Small intestine (tissue), 7 donors: ENCODE measurements around the gene PSG5. TPM values are rescaled to one million over a fixed set of nuclear protein-coding genes. Genes with fewer than 3 reads are reported as not detected.
"Not testable (repeated sequence)": the region's sequence is repeated elsewhere in the genome, so short reads cannot be mapped to it uniquely, and the experiment has no call there.

Experiments used
- DNase-seq, 2 donors: peaks; one replicate each; pipeline versions ENCODE4 v3.0.0 to v3.0.0-alpha.2; 2013
- FAIRE-seq: peaks from 2 replicates; lab custom pipeline; 2012; peaks lifted over from hg19 to GRCh38; lab: Jason Lieb, UNC
- H3K27ac ChIP-seq, 3 donors: one replicate each; pipeline ENCODE4 v1.5.1; 2013; ENCODE audit warnings: low read length in 2 of 3, mild to moderate bottlenecking in 2 of 3, control low read depth in 1 of 3, inconsistent platforms in 1 of 3, low read depth in 1 of 3, moderate library complexity in 1 of 3
- H3K27me3 ChIP-seq, 3 donors: one replicate each; pipeline ENCODE4 v1.6.1; 2013; ENCODE audit warnings: low read length in 3 of 3, inconsistent platforms in 1 of 3; ENCODE audit not compliant: control insufficient read depth in 3 of 3, insufficient read depth in 3 of 3
- H3K36me3 ChIP-seq, 3 donors: one replicate each; pipeline ENCODE4 v1.6.1; 2013; ENCODE audit warnings: low read length in 3 of 3, inconsistent platforms in 1 of 3, low read depth in 1 of 3, mild to moderate bottlenecking in 1 of 3, moderate library complexity in 1 of 3; ENCODE audit not compliant: control insufficient read depth in 3 of 3, insufficient read depth in 2 of 3
- H3K4me1 ChIP-seq, 3 donors: one replicate each; pipeline ENCODE4 v1.6.1; 2013; ENCODE audit warnings: low read length in 2 of 3, inconsistent platforms in 1 of 3, low read depth in 1 of 3, mild to moderate bottlenecking in 1 of 3, moderate library complexity in 1 of 3; ENCODE audit not compliant: control insufficient read depth in 3 of 3, insufficient read depth in 2 of 3
- H3K4me3 ChIP-seq, 3 donors: one replicate each; pipeline ENCODE4 v1.5.1; 2013; ENCODE audit warnings: low read length in 3 of 3, control low read depth in 1 of 3, inconsistent platforms in 1 of 3, low read depth in 1 of 3, mild to moderate bottlenecking in 1 of 3, moderate library complexity in 1 of 3
- H3K9me3 ChIP-seq, 2 donors: one replicate each; pipeline ENCODE4 v1.6.1; 2013; ENCODE audit warnings: low read depth in 1 of 2, low read length in 1 of 2; ENCODE audit not compliant: control insufficient read depth in 2 of 2, insufficient read depth in 1 of 2
- WGBS, 3 donors: extraction: QIAGEN DNeasy Blood & Tissue Kit; methylation state at CpG; one replicate each; pipeline ENCODE4 v1.1.7; 2013; 5-methylcytosine and 5-hydroxymethylcytosine counted together
- polyA plus RNA-seq, 4 donors: library from polyadenylated mRNA; stranded (reverse) in 3 of 4; unstranded in 1 of 4; fragments of 200-250 nt in 3 of 4; fragments of 120-200 nt in 1 of 4; gene quantifications; one replicate each; pipeline versions ENCODE4 v1.2.1 to v1.2.3, GENCODE V29; 2013
- donor health status: healthy with polysubstance abuse.
- donor health status: control.
- donor health status: control.
- donor health status: Bipolar disorder and iron deficiency.
- donor health status: healthy.

The PSG5 gene
- polyA plus RNA-seq, 4 donors, result not detected

DNA sequence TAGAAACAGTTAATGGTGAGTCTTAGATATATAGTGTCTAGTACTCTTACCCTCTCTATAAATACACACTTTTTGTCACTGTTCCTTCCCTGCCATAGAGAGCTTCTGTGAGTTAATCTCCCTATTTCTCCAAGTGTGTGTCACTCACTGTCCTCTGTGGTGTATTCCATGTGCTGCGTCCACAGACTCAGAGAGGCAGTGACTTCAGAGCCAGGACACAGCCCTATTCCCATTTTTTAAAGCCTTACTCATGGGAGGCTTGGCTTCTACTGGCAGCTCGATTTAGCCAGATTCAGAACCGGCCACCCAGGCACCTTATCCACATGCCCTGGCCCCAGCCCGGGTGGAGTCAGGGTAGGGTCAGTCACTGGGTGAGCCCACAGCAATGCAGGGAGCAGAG is 32.8 kb upstream of the PSG5 start:
- not testable (repeated sequence) for H3K4me3 ChIP-seq, H3K27ac ChIP-seq, H3K4me1 ChIP-seq, DNase-seq, H3K36me3 ChIP-seq, H3K27me3 ChIP-seq, FAIRE-seq, H3K9me3 ChIP-seq
- WGBS, 3 donors, result 76 to 90% (median 81%) methylated on average over 4 of the region's 4 CpGs

DNA sequence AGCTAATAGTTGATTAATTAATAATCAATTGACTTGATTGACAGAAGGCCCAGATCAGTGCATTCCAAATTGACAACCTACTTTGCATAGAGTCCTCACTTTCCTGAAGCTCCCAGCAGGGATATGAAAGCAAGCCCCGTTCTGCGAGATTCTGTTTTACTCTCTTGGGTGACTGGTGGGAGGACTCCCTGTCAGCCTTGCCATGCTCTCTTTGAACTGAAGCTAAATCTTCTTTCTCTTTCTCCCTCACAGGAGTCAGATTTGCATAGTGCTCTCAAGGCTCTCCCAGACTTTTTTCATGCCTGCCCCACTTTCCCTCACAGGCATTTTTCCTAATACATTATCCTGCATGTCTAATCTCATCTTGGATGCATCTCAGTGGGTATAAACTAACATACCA is 29.5 kb upstream of the PSG5 start:
- DNase-seq, H3K27me3 ChIP-seq, FAIRE-seq, H3K36me3 ChIP-seq, H3K4me1 ChIP-seq, H3K4me3 ChIP-seq, H3K27ac ChIP-seq, H3K9me3 ChIP-seq: not testable (repeated sequence)
- 13 to 39% (median 35%) methylated on average over 2 of the region's 2 CpGs for WGBS, 3 donors

DNA sequence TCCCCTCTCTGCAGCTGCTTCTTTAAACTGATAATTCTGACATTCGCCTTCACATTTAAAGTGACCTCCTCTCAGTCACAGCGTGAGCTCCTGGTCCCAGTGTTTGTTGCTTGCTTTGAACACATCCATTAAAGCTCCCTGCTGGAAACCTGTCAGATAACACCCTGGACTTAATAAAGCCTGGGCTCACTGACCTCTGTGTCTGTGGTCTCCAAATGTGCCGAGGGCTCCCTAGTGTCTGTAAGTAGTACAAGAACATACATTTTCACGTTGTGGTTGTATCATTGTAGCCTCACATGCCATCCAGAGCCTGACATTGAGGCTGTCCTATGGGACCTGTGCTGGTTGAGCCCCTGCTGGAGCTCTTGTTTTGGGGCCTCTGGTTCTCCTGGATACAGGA is 21.7 kb upstream of the PSG5 start:
- DNase-seq (no peak), FAIRE-seq (no peak)
- no peaks in the 10 kb centered on the region for H3K27me3 ChIP-seq
- no peaks in the 10 kb centered on the region for H3K9me3 ChIP-seq
- H3K4me1 ChIP-seq, result no peaks in the 10 kb centered on the region
- no peak overlapping the region for H3K4me3 ChIP-seq
- 43 to 48% (median 48%) methylated on average over 4 of the region's 4 CpGs for WGBS, 3 donors
- H3K27ac ChIP-seq, result no peak overlapping the region
- no peaks in the 10 kb centered on the region for H3K36me3 ChIP-seq

DNA sequence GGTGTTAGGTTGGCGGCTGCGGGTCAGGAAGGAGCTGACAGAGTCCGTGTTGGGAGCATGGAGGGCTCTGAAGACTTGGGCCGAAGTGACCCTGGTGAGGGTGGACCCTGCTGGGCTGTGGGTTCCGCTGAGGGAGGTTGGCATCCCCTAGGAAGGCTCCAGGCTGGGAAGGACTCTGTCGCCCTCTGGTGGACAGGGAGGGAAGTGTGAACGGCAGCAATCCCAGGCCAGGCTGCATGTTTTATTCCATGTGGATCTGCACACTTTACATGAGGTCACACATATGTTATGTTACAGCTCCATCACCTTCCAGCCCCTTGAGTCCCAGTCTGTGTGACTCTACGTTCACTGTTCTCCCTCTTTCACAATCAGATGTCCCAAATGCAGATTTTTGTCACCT is 20.8 kb upstream of the PSG5 start:
- not testable (repeated sequence) for H3K36me3 ChIP-seq, H3K4me1 ChIP-seq, H3K4me3 ChIP-seq, H3K9me3 ChIP-seq, H3K27ac ChIP-seq, H3K27me3 ChIP-seq, DNase-seq, FAIRE-seq
- 44 to 59% (median 50%) methylated on average over 4 to 8 of the region's 8 CpGs for WGBS, 3 donors

DNA sequence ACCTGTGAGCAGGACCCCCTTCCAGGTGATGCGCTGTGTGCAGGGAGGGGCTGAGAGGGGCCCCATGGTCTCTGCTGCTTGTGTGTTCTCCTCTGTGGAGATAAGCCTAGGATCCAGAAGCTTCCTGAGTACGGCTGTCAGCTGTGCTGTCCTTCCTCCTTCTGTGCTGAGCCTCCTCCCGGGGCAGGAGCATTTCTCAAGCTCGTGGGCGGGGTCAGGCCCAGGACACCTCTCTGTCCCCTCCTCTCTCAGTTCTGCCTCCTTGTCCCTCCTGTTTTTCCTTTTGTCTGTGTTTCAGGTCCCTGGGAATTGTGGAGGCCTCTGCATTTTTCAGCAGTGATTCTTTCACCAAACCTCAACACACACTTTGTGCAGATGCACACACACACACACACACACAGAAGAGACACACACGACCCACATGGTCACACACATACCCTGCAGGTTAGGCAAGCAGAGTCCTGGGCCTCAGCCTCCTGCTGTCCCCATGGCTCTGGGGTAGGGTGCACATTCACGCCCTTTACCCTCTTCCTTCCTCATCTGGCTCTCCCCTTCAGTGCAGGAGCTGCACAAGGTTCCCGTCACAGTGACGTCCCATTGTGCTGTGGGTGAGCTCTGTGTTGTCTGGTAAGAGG is 19.3 kb upstream of the PSG5 start, which contains the start of gene PSG4:
Gene PSG4, minus strand, starts transcription at position 168 of the 635 bp plus-strand sequence. Its CDS starts 102 bp downstream, at position 66.
- WGBS, 3 donors, result 47 to 61% (median 49%) methylated on average over 7 to 9 of the region's 9 CpGs
- not testable (repeated sequence) for H3K36me3 ChIP-seq, H3K4me1 ChIP-seq, DNase-seq, H3K27ac ChIP-seq, FAIRE-seq, H3K4me3 ChIP-seq, H3K9me3 ChIP-seq, H3K27me3 ChIP-seq

DNA sequence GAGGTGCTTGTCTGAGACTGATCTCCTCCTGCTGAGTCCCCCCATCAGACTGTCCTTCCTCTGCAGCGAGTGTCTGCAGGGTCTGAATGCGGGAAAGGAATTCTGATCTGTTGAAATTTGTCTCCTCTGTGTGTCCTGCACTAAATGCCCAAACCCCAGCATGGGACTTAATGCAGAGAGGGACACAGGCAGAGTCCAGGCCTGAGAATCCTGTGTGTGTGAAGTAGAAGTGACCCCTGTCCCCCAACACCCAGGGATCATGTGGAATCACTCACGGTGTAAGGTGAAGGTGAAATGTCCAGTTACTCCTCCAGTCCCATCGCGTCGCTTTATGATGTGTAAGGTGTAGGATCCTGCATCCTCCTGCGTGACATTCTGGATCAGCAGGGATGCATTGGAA is 17.3 kb upstream of the PSG5 start:
- not testable (repeated sequence) for H3K4me3 ChIP-seq, DNase-seq, H3K27ac ChIP-seq, H3K9me3 ChIP-seq, FAIRE-seq, H3K36me3 ChIP-seq, H3K27me3 ChIP-seq, H3K4me1 ChIP-seq
- WGBS, 3 donors, result 90 to 92% (median 92%) methylated on average over 7 of the region's 7 CpGs

DNA sequence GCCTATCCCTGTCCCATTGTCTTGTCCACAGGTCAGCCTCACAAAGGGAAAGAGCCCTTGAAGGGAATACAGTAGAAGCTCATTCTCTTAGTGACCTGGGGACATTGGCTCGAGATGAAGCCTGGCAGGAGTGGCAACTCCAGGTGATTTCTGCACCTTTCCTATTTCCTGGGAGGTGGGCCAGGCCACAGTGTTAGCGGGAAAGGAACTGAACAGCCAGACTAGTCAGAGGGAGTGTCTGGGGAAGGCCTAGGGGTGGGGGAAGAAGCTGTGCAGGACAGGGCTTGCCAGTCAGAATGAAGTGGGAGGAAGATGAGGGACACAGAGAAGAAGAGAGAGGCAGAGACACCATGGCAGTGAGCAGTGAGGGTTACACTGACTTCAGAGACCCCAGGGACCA is 15.6 kb upstream of the PSG5 start:
- H3K4me3 ChIP-seq, H3K27me3 ChIP-seq, H3K9me3 ChIP-seq, H3K4me1 ChIP-seq, DNase-seq, H3K27ac ChIP-seq, H3K36me3 ChIP-seq, FAIRE-seq: not testable (repeated sequence)
- 44 to 65% (median 55%) methylated on average over 2 of the region's 2 CpGs for WGBS, 3 donors

DNA sequence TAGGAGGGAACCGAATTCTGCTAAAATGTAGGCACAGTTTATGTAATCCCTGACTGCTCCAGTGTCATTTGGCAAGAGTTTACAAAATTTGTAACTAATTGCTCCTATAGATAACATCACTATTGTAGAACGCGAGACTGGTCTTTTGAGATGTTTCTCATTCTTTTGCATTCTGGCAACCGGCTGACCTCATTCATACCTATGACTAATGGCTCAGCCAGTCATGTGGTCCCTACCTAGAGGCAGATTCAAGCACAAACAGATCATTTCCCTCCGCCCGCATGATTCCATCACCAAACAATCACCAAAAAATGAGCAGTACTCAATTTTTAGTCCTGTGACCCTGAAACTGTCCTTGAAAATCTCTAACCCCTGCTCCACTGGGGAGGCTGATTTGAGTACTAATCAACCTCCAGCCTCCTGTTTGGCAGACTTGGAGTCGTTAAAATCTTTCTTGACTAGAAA is 15.0 kb upstream of the PSG5 start:
- H3K9me3 ChIP-seq, H3K27me3 ChIP-seq, H3K36me3 ChIP-seq, DNase-seq, H3K4me3 ChIP-seq, H3K27ac ChIP-seq, H3K4me1 ChIP-seq, FAIRE-seq: not testable (repeated sequence)
- WGBS, 3 donors, result 51 to 61% (median 52%) methylated on average over 7 of the region's 7 CpGs
